Glutamatergic neuron (in vitro differentiated cells): ENCODE data around the gene OSBPL6. TPM values are rescaled to one million over a fixed set of nuclear protein-coding genes. Genes with fewer than 3 reads are reported as not detected.
A peak's percentile ranks its signal among the peaks of the same experiment; 100 is the strongest.

Experiments used
- DNase-seq: peaks from one replicate; pipeline ENCODE4 v3.0.0; 2022
- H3K27ac Mint-ChIP-seq: one replicate; pipeline ENCODE4 v1.8.0; 2020; ENCODE audit warnings: mild to moderate bottlenecking, mixed read lengths, inconsistent platforms; ENCODE audit not compliant: unreplicated experiment
- H3K27me3 Mint-ChIP-seq: one replicate; pipeline ENCODE4 v1.8.0; 2020; ENCODE audit warnings: mild to moderate bottlenecking, moderate library complexity, mixed read lengths, inconsistent platforms; ENCODE audit not compliant: unreplicated experiment
- H3K36me3 Mint-ChIP-seq: one replicate; pipeline ENCODE4 v1.8.0; 2020; ENCODE audit warnings: mild to moderate bottlenecking, mixed read lengths, inconsistent platforms; ENCODE audit not compliant: unreplicated experiment
- H3K4me1 Mint-ChIP-seq: one replicate; pipeline ENCODE4 v1.8.0; 2020; ENCODE audit warnings: mild to moderate bottlenecking, low read depth, mixed read lengths, inconsistent platforms; ENCODE audit not compliant: unreplicated experiment
- H3K4me3 Mint-ChIP-seq: one replicate; pipeline ENCODE4 v1.8.0; 2020; ENCODE audit warnings: mild to moderate bottlenecking, mixed read lengths, inconsistent platforms; ENCODE audit not compliant: unreplicated experiment
- H3K9me3 Mint-ChIP-seq: one replicate; pipeline ENCODE4 v1.8.0; 2020; ENCODE audit warnings: mild to moderate bottlenecking, moderate library complexity, mixed read lengths, inconsistent platforms; ENCODE audit not compliant: unreplicated experiment
- total RNA-seq: library from RNA; stranded (reverse); fragmentation: NEBNext Ultra II Directional; extraction: Animal tissue kit (Norgen Biotek cat#: 25700); gene quantifications from one replicate; pipeline ENCODE4 v1.2.1, GENCODE V29; 2021; ENCODE audit not compliant: unreplicated experiment
- TF ChIP-seq, protein P1 (sequence below): fragments of 200-600 bp; sonication (generic); IDR thresholded peaks from one replicate; pipeline ENCODE4 v1.5.0; 2021; ENCODE audit not compliant: partially characterized antibody, unreplicated experiment

OSBPL6 gene
- total RNA-seq, 1 donor from 2014 or later = 14.4 TPM

GRCh38 chr2:178330175-178331017, 136.1 kb downstream of the OSBPL6 start:
- peaks cover 23% of the 10 kb centered on the region for H3K4me1 Mint-ChIP-seq
- no peak for DNase-seq
- TF ChIP-seq, protein P1, sequence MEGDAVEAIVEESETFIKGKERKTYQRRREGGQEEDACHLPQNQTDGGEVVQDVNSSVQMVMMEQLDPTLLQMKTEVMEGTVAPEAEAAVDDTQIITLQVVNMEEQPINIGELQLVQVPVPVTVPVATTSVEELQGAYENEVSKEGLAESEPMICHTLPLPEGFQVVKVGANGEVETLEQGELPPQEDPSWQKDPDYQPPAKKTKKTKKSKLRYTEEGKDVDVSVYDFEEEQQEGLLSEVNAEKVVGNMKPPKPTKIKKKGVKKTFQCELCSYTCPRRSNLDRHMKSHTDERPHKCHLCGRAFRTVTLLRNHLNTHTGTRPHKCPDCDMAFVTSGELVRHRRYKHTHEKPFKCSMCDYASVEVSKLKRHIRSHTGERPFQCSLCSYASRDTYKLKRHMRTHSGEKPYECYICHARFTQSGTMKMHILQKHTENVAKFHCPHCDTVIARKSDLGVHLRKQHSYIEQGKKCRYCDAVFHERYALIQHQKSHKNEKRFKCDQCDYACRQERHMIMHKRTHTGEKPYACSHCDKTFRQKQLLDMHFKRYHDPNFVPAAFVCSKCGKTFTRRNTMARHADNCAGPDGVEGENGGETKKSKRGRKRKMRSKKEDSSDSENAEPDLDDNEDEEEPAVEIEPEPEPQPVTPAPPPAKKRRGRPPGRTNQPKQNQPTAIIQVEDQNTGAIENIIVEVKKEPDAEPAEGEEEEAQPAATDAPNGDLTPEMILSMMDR = no peak
- H3K27me3 Mint-ChIP-seq = no peaks in the 10 kb centered on the region
- peak overlapping the region; percentile 64 for H3K27ac Mint-ChIP-seq
- H3K9me3 Mint-ChIP-seq = peaks cover 4% of the 10 kb centered on the region
- H3K36me3 Mint-ChIP-seq = no peaks in the 10 kb centered on the region
- no peak overlapping the region for H3K4me3 Mint-ChIP-seq

GRCh38 chr2:178331474-178332432, 137.4 kb downstream of the OSBPL6 start:
- no peaks in the 10 kb centered on the region for H3K27me3 Mint-ChIP-seq

GRCh38 chr2:178333851-178334250, 139.5 kb downstream of the OSBPL6 start:
- Mint-ChIP-seq H3K4me1 (peaks cover 23% of the 10 kb centered on the region), H3K9me3 (peaks cover 4% of the 10 kb centered on the region), H3K27me3 (no peaks in the 10 kb centered on the region), H3K4me3 (no peak overlapping the region), H3K36me3 (no peaks in the 10 kb centered on the region), H3K27ac (no peak overlapping the region)
- TF ChIP-seq, protein P1 = no peak
- DNase-seq = no peak

More at GRCh38 chr2:178331474-178332432, 137.4 kb downstream of the OSBPL6 start:
- Mint-ChIP-seq H3K36me3 (no peaks in the 10 kb centered on the region), H3K4me1 (peaks cover 23% of the 10 kb centered on the region), H3K4me3 (no peak overlapping the region), H3K27ac (peak overlapping the region; percentile 80), H3K9me3 (peaks cover 4% of the 10 kb centered on the region)
- peak; percentile 59 for DNase-seq
- TF ChIP-seq, protein P1 = no peak

GRCh38 chr2:178335230-178335629, 140.9 kb downstream of the OSBPL6 start:
- TF ChIP-seq, protein P1 = no peak
- Mint-ChIP-seq H3K27ac (no peak overlapping the region), H3K4me3 (no peak overlapping the region), H3K9me3 (peaks cover 4% of the 10 kb centered on the region), H3K36me3 (no peaks in the 10 kb centered on the region), H3K4me1 (peaks cover 20% of the 10 kb centered on the region), H3K27me3 (no peaks in the 10 kb centered on the region)
- no peak for DNase-seq
